OCI-LY1 (cell line): ENCODE results near the gene ZBTB8B.
"Not testable (repeated sequence)": the region's sequence is repeated elsewhere in the genome, so short reads cannot be mapped to it uniquely, and the experiment has no call there.

Experiments
- H2AFZ ChIP-seq: fragments of 200-600 bp; sonication (generic), shearing (Covaris generic); 2 replicates; pipeline ENCODE4 v1.6.0; 2014; ENCODE audit warnings: antibody characterized with exemption, mild to moderate bottlenecking, low read length
- H3F3A ChIP-seq: fragments of 200-600 bp; sonication (generic), shearing (Covaris generic); 2 replicates; pipeline ENCODE4 v1.6.0; 2014; ENCODE audit warnings: mild to moderate bottlenecking, antibody characterized with exemption, low read length, moderate library complexity; ENCODE audit not compliant: insufficient read depth
- H3K27ac ChIP-seq: fragments of 200-600 bp; sonication (generic); 2 replicates; pipeline ENCODE4 v1.5.1; 2014; ENCODE audit warnings: low read length, mixed run types, mild to moderate bottlenecking, low read depth; ENCODE audit not compliant: poor library complexity, severe bottlenecking
- H3K27me3 ChIP-seq: fragments of 200-600 bp; sonication (generic); 2 replicates; pipeline ENCODE4 v1.6.0; 2014; ENCODE audit warnings: antibody characterized with exemption, mild to moderate bottlenecking, low read length, moderate library complexity; ENCODE audit not compliant: insufficient read depth
- H3K36me3 ChIP-seq: fragments of 200-600 bp; sonication (generic); 2 replicates; pipeline ENCODE4 v1.6.1; 2014; ENCODE audit warnings: mild to moderate bottlenecking, antibody characterized with exemption, low read length, moderate library complexity, mixed read lengths; ENCODE audit not compliant: insufficient read depth
- H3K4me1 ChIP-seq: fragments of 200-600 bp; sonication (generic); 2 replicates; pipeline ENCODE4 v1.5.1; 2014; ENCODE audit warnings: mild to moderate bottlenecking, low read length, moderate library complexity; ENCODE audit not compliant: insufficient read depth, severe bottlenecking
- H3K4me2 ChIP-seq: fragments of 200-600 bp; sonication (generic), shearing (Covaris generic); 2 replicates; pipeline ENCODE4 v1.6.1; 2014; ENCODE audit warnings: low read length
- H3K4me3 ChIP-seq: fragments of 200-600 bp; sonication (generic); 2 replicates; pipeline ENCODE4 v1.5.1; 2014; ENCODE audit warnings: low read length, low read depth, mild to moderate bottlenecking, mixed read lengths; ENCODE audit not compliant: poor library complexity, severe bottlenecking
- H3K79me2 ChIP-seq: fragments of 200-600 bp; shearing (Covaris generic); 2 replicates; pipeline ENCODE4 v1.6.1; 2016; ENCODE audit warnings: mixed run types, low read length, mixed read lengths; ENCODE audit not compliant: insufficient read depth
- H3K9ac ChIP-seq: fragments of 200-600 bp; sonication (generic), shearing (Covaris generic); 2 replicates; pipeline ENCODE4 v1.6.1; 2014; ENCODE audit warnings: mild to moderate bottlenecking, low read length, mixed read lengths
- H3K9me2 ChIP-seq: fragments of 200-600 bp; sonication (generic), shearing (Covaris generic); 2 replicates; pipeline ENCODE4 v1.6.1; 2014; ENCODE audit warnings: low read depth, mild to moderate bottlenecking, low read length, mixed read lengths
- H3K9me3 ChIP-seq: fragments of 200-600 bp; shearing (Covaris generic); 2 replicates; pipeline ENCODE4 v1.6.1; 2014; ENCODE audit warnings: low read length, mixed read lengths
- H4K20me1 ChIP-seq: fragments of 200-600 bp; sonication (generic), shearing (Covaris generic); 2 replicates; pipeline ENCODE4 v1.6.0; 2016; ENCODE audit warnings: mild to moderate bottlenecking, low read length; ENCODE audit not compliant: insufficient read depth
- CTCF ChIP-seq: fragments of 200-600 bp; sonication (generic), shearing (Covaris generic); IDR thresholded peaks from 2 replicates; pipeline ENCODE4 v1.5.1; 2017; ENCODE audit warnings: mild to moderate bottlenecking, antibody characterized with exemption, low read length, moderate library complexity, mixed read lengths
- EZH2 ChIP-seq: fragments of 200-600 bp; sonication (generic), shearing (Covaris generic); IDR thresholded peaks from 2 replicates; pipeline ENCODE4 v1.8.0; 2017; ENCODE audit warnings: borderline replicate concordance, mixed run types, mild to moderate bottlenecking, antibody characterized with exemption, low read length, moderate library complexity, mixed read lengths

ZBTB8B gene

GRCh38 chr1:32447469-32448185, 17.2 kb upstream of the ZBTB8B start:
- no peaks in the 10 kb centered on the region for H3K9me3 ChIP-seq
- H3K36me3 ChIP-seq: no peaks in the 10 kb centered on the region
- H3K4me3 ChIP-seq: no peak overlapping the region
- TF ChIP-seq CTCF (no peak), EZH2 (no peak)
- H3K9me2 ChIP-seq: no peaks in the 10 kb centered on the region
- no peak overlapping the region for H3K4me2 ChIP-seq
- no peaks in the 10 kb centered on the region for H3K79me2 ChIP-seq
- H3K9ac ChIP-seq: no peak overlapping the region
- no peak overlapping the region for H3K27ac ChIP-seq
- no peaks in the 10 kb centered on the region for H3K27me3 ChIP-seq
- H3F3A ChIP-seq: no peaks in the 10 kb centered on the region
- no peaks in the 10 kb centered on the region for H3K4me1 ChIP-seq
- no peak overlapping the region for H2AFZ ChIP-seq
- H4K20me1 ChIP-seq: no peaks in the 10 kb centered on the region

GRCh38 chr1:32448186-32448772, 16.6 kb upstream of the ZBTB8B start:
- not testable (repeated sequence) for H3K9me2 ChIP-seq, H3K9ac ChIP-seq, H3K9me3 ChIP-seq, H4K20me1 ChIP-seq, H3K4me3 ChIP-seq, H3K4me1 ChIP-seq, H3F3A ChIP-seq, H2AFZ ChIP-seq, H3K36me3 ChIP-seq, H3K27ac ChIP-seq, H3K27me3 ChIP-seq, H3K79me2 ChIP-seq, H3K4me2 ChIP-seq
- peak; percentile 61 for TF ChIP-seq CTCF

GRCh38 chr1:32448773-32449456, 16.0 kb upstream of the ZBTB8B start:
- Histone ChIP-seq H4K20me1 (no peaks in the 10 kb centered on the region), H3K9me3 (no peaks in the 10 kb centered on the region), H3K4me2 (no peak overlapping the region), H3K9ac (no peak overlapping the region), H2AFZ (no peak overlapping the region), H3K4me1 (no peaks in the 10 kb centered on the region), H3K36me3 (no peaks in the 10 kb centered on the region), H3K9me2 (no peaks in the 10 kb centered on the region), H3F3A (no peaks in the 10 kb centered on the region), H3K79me2 (no peaks in the 10 kb centered on the region), H3K27ac (no peak overlapping the region), H3K4me3 (no peak overlapping the region), H3K27me3 (no peaks in the 10 kb centered on the region)
- TF ChIP-seq CTCF (peak; percentile 27; the same call in 1 of the 2 replicates), EZH2 (no peak)

GRCh38 chr1:32449457-32449831, 15.4 kb upstream of the ZBTB8B start:
- H3K27ac ChIP-seq, H4K20me1 ChIP-seq, H3K9me2 ChIP-seq, H3K4me1 ChIP-seq, H3K4me3 ChIP-seq, H3K27me3 ChIP-seq, H3K4me2 ChIP-seq, H3K9ac ChIP-seq, H3K36me3 ChIP-seq, H3K79me2 ChIP-seq, H2AFZ ChIP-seq, H3F3A ChIP-seq, H3K9me3 ChIP-seq: not testable (repeated sequence)
